Memory B cell (primary cell): ENCODE measurements around the gene ZCCHC7.
"Not testable (repeated sequence)": the region's sequence is repeated elsewhere in the genome, so short reads cannot be mapped to it uniquely, and the experiment has no call there.

Experiments used
- ATAC-seq: fragments of 150-1000 bp; cut with Tn5 transposase; 2 replicates; pipeline ENCODE4 v1.10.0; 2021; ENCODE audit warnings: low read depth, mild to moderate bottlenecking, moderate library complexity
- DNase-seq, 2 donors: peaks; one replicate each; pipeline ENCODE4 v3.0.0; 2022; ENCODE audit warnings: low spot score in 2 of 2
- H3K27ac Mint-ChIP-seq: one replicate; pipeline ENCODE4 v1.8.0; 2022; ENCODE audit warnings: mild to moderate bottlenecking, moderate library complexity, mixed read lengths
- H3K27me3 Mint-ChIP-seq: one replicate; pipeline ENCODE4 v1.8.0; 2022; ENCODE audit warnings: mixed read lengths
- H3K36me3 Mint-ChIP-seq: one replicate; pipeline ENCODE4 v1.8.0; 2022; ENCODE audit warnings: mild to moderate bottlenecking, mixed read lengths
- H3K4me1 Mint-ChIP-seq: one replicate; pipeline ENCODE4 v1.8.0; 2022; ENCODE audit warnings: mixed read lengths
- H3K4me3 Mint-ChIP-seq: one replicate; pipeline ENCODE4 v1.8.0; 2022; ENCODE audit warnings: mild to moderate bottlenecking, moderate library complexity, mixed read lengths
- H3K9me3 Mint-ChIP-seq: one replicate; pipeline ENCODE4 v1.8.0; 2022; ENCODE audit warnings: mixed read lengths

ZCCHC7 gene

GRCh38 chr9:37395229-37395628, 274.9 kb downstream of the ZCCHC7 start:
- no peaks in the 10 kb centered on the region for H3K27me3 Mint-ChIP-seq
- no peak overlapping the region for H3K27ac Mint-ChIP-seq
- ATAC-seq (no peak), DNase-seq (no peak)
- peaks cover 12% of the 10 kb centered on the region for H3K4me1 Mint-ChIP-seq
- H3K9me3 Mint-ChIP-seq = no peaks in the 10 kb centered on the region
- no peaks in the 10 kb centered on the region for H3K36me3 Mint-ChIP-seq
- H3K4me3 Mint-ChIP-seq = no peak overlapping the region

GRCh38 chr9:37395663-37396062, 275.3 kb downstream of the ZCCHC7 start:
- Mint-ChIP-seq H3K4me1 (peaks cover 9% of the 10 kb centered on the region), H3K36me3 (no peaks in the 10 kb centered on the region), H3K27ac (no peak overlapping the region), H3K9me3 (no peaks in the 10 kb centered on the region), H3K4me3 (no peak overlapping the region), H3K27me3 (no peaks in the 10 kb centered on the region)
- ATAC-seq (no peak), DNase-seq (no peak)

GRCh38 chr9:37397948-37398347, 277.6 kb downstream of the ZCCHC7 start:
- not testable (repeated sequence) for H3K27me3 Mint-ChIP-seq, DNase-seq, H3K4me3 Mint-ChIP-seq, H3K27ac Mint-ChIP-seq, H3K4me1 Mint-ChIP-seq, ATAC-seq, H3K9me3 Mint-ChIP-seq, H3K36me3 Mint-ChIP-seq

DNA sequence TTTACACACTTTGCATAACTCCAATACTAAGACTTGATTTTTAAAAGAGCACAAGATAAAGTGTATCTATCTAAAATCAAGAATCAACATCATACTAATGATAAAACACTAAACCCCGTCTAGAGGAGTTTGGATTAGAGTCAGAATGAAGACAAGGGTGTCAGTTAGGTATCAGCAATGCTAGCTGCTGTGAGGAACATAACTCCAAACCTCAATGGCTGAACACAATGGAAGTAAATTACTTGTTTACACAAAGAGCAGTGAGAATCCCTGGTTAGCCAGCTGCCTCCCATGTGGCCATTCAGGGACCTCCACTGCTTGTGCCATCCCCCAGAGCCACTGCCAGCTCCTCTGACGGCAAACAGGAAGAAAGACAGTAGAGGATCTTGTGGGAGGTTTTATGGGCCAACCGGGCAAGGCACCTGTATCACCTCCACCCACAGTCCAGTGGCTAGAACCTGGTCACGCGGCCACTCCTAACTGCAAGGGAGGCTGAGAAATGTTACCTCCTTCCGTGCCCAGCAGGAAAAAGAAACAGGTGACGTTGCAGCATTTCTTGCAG, 278.2 kb downstream of the ZCCHC7 start:
- H3K4me1 Mint-ChIP-seq = peaks cover 13% of the 10 kb centered on the region
- ATAC-seq = no peak
- no peak for DNase-seq
- H3K27ac Mint-ChIP-seq = no peak overlapping the region
- no peaks in the 10 kb centered on the region for H3K27me3 Mint-ChIP-seq
- no peaks in the 10 kb centered on the region for H3K36me3 Mint-ChIP-seq
- no peaks in the 10 kb centered on the region for H3K9me3 Mint-ChIP-seq
- H3K4me3 Mint-ChIP-seq = no peak overlapping the region

DNA sequence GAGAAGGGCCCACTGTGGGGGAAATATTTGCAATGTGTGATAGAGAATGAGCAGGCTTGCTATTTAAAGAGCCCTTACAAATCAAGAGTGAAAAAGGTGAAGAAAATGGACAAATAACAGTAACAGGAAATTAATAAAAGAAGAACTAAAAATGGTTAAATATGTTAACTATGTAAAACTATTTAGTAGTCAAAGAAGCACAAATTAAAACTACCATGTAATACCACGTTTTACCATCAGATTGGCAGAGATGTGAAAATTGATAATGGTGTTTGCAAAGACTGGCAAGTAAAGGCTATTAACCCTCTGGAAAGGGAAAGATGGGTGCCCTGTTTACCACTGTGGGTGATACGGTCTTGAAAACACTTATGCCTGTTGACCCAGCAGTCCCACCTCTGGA, 279.0 kb downstream of the ZCCHC7 start:
- Mint-ChIP-seq H3K9me3 (no peaks in the 10 kb centered on the region), H3K27me3 (no peaks in the 10 kb centered on the region), H3K27ac (no peak overlapping the region), H3K4me1 (peaks cover 16% of the 10 kb centered on the region), H3K4me3 (no peak overlapping the region), H3K36me3 (no peaks in the 10 kb centered on the region)
- ATAC-seq = no peak
- no peak for DNase-seq

DNA sequence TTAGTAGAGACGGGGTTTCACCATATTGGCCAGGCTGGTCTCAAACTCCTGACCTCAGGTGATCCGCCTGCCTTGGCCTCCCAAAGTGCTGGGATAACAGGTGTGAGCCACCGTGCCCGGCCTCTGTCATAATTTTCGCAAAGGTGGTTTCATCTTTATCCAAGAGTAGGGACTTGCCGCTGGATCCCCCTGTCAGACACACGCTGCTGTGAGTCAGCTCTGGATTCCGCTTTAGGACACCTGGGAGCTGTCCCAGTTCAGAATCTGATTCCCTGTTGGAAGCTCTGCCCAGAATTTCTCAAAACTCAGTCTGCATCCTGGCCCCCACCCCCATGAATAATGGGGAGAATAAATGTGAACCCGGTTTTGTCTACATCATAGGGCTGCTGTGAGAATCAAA, 284.2 kb downstream of the ZCCHC7 start:
- H3K4me1 Mint-ChIP-seq = peaks cover 29% of the 10 kb centered on the region
- H3K27me3 Mint-ChIP-seq = no peaks in the 10 kb centered on the region
- peaks cover 3% of the 10 kb centered on the region for H3K9me3 Mint-ChIP-seq
- H3K36me3 Mint-ChIP-seq = no peaks in the 10 kb centered on the region
- ATAC-seq (no peak), DNase-seq (no peak)
- H3K4me3 Mint-ChIP-seq = no peak overlapping the region
- H3K27ac Mint-ChIP-seq = peak overlapping the region; percentile 90

GRCh38 chr9:37405350-37405749, 285.0 kb downstream of the ZCCHC7 start:
- Mint-ChIP-seq H3K9me3 (peaks cover 3% of the 10 kb centered on the region), H3K27ac (peak overlapping the region; percentile 90), H3K4me1 (peaks cover 33% of the 10 kb centered on the region), H3K36me3 (no peaks in the 10 kb centered on the region), H3K4me3 (no peak overlapping the region), H3K27me3 (no peaks in the 10 kb centered on the region)
- DNase-seq (no peak), ATAC-seq (no peak)

- ATAC-seq = no peak
Measured at GRCh38 chr9:37405764-37406380, 285.5 kb downstream of the ZCCHC7 start.

GRCh38 chr9:37406603-37407401, 286.4 kb downstream of the ZCCHC7 start:
- H3K27ac Mint-ChIP-seq = peak overlapping the region; percentile 48
- DNase-seq = no peak
- H3K4me3 Mint-ChIP-seq = no peak overlapping the region
- peaks cover 3% of the 10 kb centered on the region for H3K9me3 Mint-ChIP-seq
- no peaks in the 10 kb centered on the region for H3K27me3 Mint-ChIP-seq
- no peaks in the 10 kb centered on the region for H3K36me3 Mint-ChIP-seq
- ATAC-seq = no peak
- H3K4me1 Mint-ChIP-seq = peaks cover 40% of the 10 kb centered on the region

More at GRCh38 chr9:37405764-37406380, 285.5 kb downstream of the ZCCHC7 start:
- Mint-ChIP-seq H3K9me3 (peaks cover 3% of the 10 kb centered on the region), H3K27me3 (no peaks in the 10 kb centered on the region), H3K27ac (peak overlapping the region; percentile 90), H3K4me3 (no peak overlapping the region), H3K36me3 (no peaks in the 10 kb centered on the region), H3K4me1 (peaks cover 34% of the 10 kb centered on the region)
- DNase-seq = no peak

DNA sequence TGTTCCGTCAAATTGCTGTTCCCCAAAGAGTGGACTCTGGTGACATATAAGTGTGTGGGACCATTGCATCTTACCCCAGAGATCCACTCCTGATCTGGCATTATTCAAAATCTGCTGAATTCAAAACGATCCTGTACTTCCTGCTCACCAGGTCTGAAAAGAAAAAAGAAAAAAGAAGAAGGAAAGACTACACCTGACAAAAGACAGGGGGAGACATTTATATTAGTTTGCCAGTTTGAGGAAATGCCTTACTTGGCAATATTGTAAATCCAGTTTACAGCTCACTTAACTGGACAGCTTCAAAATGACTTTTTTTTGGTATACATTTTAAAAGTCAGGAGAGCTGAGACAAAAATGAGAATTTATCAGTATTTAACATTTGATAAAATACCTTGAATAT, 287.1 kb downstream of the ZCCHC7 start:
- Mint-ChIP-seq H3K27ac (peak overlapping the region; percentile 48), H3K36me3 (no peaks in the 10 kb centered on the region), H3K4me1 (peaks cover 43% of the 10 kb centered on the region), H3K9me3 (peaks cover 3% of the 10 kb centered on the region), H3K4me3 (peak overlapping the region; percentile 12), H3K27me3 (no peaks in the 10 kb centered on the region)
- ATAC-seq (no peak), DNase-seq (no peak)
